ENCODE measurements around the gene YKT6.

YKT6 gene

DNA sequence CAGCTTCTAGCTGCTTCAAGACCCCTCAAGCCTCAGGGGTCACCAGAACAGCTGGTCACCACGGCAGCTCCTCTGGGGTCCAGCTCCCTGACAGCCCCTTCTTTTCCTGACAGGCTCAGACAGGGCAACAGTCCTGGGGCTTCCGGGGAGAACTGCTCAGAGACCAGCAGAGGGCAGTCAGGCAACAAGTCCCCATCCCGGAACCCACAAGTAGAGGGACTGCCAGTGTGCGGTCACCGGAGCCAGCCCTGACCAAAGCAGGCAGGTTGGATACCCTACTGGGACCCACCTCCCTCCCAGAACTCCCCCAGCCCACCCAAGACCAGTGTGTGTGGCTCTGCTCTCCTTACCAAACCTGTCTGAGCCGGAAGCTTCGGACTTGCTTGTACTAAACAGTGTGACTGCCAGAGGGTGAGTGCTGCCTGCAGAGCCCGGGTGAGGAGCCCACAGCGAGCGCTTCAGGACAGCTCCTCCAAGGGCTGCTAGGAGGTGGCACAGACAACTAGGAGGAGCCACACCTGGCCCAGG, 40.3 kb downstream of the YKT6 start:
- Histone ChIP-seq H3K27ac (no peak overlapping the region), H3K27me3 (ENCODE audit: control insufficient read depth, insufficient read depth, low read length) (no peaks in the 10 kb centered on the region), H3K9me3 (ENCODE audit: control insufficient read depth, low read length) (no peaks in the 10 kb centered on the region), H3K9ac (no peak overlapping the region), H3K4me3 (ENCODE audit: low read depth, low read length) (no peak overlapping the region), H2AFZ (peak overlapping the region; percentile 43), H3K36me3 (ENCODE audit: control insufficient read depth, insufficient read depth, low read length) (no peaks in the 10 kb centered on the region), H3K4me1 (no peaks in the 10 kb centered on the region), H3K4me2 (ENCODE audit: low read length) (peak overlapping the region; percentile 34), H3K79me2 (no peaks in the 10 kb centered on the region)
- TF ChIP-seq, protein P1, sequence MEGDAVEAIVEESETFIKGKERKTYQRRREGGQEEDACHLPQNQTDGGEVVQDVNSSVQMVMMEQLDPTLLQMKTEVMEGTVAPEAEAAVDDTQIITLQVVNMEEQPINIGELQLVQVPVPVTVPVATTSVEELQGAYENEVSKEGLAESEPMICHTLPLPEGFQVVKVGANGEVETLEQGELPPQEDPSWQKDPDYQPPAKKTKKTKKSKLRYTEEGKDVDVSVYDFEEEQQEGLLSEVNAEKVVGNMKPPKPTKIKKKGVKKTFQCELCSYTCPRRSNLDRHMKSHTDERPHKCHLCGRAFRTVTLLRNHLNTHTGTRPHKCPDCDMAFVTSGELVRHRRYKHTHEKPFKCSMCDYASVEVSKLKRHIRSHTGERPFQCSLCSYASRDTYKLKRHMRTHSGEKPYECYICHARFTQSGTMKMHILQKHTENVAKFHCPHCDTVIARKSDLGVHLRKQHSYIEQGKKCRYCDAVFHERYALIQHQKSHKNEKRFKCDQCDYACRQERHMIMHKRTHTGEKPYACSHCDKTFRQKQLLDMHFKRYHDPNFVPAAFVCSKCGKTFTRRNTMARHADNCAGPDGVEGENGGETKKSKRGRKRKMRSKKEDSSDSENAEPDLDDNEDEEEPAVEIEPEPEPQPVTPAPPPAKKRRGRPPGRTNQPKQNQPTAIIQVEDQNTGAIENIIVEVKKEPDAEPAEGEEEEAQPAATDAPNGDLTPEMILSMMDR (IDR thresholded peaks at IDR 0.05), result peak; percentile 53

DNA sequence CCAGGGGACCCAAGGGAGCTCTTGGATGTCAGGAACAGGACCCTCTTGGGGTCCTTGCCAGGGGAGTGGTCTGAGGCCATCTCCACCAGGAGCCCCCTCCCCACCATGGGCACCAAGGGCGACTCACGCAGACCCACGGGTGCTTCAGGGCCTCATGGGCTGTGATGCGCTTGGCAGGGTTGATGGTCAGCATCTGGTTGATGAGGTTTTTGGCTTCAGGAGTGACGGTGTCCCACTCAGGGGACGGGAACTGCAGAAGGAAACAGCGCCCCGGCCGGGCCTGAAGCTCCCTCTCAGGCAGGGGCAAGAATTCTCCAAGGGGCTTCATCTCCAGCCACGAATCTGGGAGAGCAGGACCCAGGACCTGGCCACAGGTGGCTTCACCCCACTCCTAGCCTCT, 41.3 kb downstream of the YKT6 start:
- H3K4me3 ChIP-seq (ENCODE audit: low read depth, low read length), result no peak overlapping the region
- no peak overlapping the region for H2AFZ ChIP-seq
- H3K4me1 ChIP-seq, result no peaks in the 10 kb centered on the region
- H3K27ac ChIP-seq, result no peak overlapping the region
- no peak overlapping the region for H3K9ac ChIP-seq
- H3K4me2 ChIP-seq (ENCODE audit: low read length), result no peak overlapping the region
- H3K9me3 ChIP-seq (ENCODE audit: control insufficient read depth, low read length), result no peaks in the 10 kb centered on the region
- no peaks in the 10 kb centered on the region for H3K36me3 ChIP-seq (ENCODE audit: control insufficient read depth, insufficient read depth, low read length)
- H3K27me3 ChIP-seq (ENCODE audit: control insufficient read depth, insufficient read depth, low read length), result no peaks in the 10 kb centered on the region
- no peaks in the 10 kb centered on the region for H3K79me2 ChIP-seq
- TF ChIP-seq, protein P1 (IDR thresholded peaks at IDR 0.05), result no peak

DNA sequence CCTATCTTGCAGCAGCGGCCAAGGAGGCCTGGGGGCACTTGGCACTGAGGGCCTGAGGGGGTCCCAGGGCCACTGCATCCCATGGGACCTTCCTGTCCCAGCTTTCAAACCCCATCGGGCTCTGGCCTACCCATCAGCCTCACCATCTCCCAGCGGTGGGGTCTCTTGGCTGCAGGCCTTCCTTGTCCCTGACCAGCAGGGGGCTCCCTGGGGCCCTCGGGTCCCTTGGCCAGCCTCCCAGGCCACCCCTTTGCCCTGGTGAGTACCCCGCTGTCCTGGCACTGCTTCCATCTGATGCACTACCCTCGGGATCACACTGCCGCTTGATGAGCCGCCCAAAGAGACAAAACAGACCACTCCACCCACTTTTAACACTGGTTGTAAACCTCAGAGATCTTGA, 43.5 kb downstream of the YKT6 start:
- Histone ChIP-seq H3K36me3 (ENCODE audit: control insufficient read depth, insufficient read depth, low read length) (no peaks in the 10 kb centered on the region), H3K9ac (no peak overlapping the region), H3K4me2 (ENCODE audit: low read length) (no peak overlapping the region), H3K79me2 (no peaks in the 10 kb centered on the region), H3K27ac (no peak overlapping the region), H2AFZ (no peak overlapping the region), H3K9me3 (ENCODE audit: control insufficient read depth, low read length) (no peaks in the 10 kb centered on the region), H3K4me3 (ENCODE audit: low read depth, low read length) (no peak overlapping the region), H3K4me1 (no peaks in the 10 kb centered on the region), H3K27me3 (ENCODE audit: control insufficient read depth, insufficient read depth, low read length) (no peaks in the 10 kb centered on the region)
- TF ChIP-seq, protein P1 (IDR thresholded peaks at IDR 0.05), result peak; percentile 55

DNA sequence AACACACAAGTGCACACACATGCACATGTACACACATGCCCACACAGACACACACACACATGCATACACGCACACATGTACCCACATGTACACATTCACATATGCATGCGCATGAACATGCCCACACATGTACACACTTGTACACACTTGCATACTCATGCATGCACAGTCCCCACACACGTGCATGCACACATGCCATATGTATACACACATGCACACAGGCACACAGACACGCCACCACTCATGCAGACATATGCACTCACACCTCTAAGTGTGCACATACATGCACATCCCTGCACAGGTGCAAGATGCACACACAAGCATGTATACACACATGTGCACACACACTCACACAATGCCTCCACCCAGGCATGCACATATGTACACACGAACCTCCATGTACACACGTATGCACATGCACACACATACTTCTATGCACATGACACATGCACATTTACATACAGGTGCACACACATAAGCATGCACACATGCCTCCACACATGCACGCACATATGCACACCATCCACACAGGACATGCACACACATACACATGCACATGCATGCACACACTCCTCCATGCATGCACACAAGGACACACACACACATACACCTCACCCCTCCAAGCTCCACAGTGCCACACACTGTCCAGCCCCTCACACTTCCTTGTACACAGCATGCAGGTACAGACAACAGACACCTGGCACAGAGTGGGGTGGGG, 45.8 kb downstream of the YKT6 start:
- Histone ChIP-seq H3K4me1 (no peaks in the 10 kb centered on the region), H3K79me2 (no peaks in the 10 kb centered on the region), H3K4me3 (ENCODE audit: low read depth, low read length) (no peak overlapping the region), H3K36me3 (ENCODE audit: control insufficient read depth, insufficient read depth, low read length) (no peaks in the 10 kb centered on the region), H3K9me3 (ENCODE audit: control insufficient read depth, low read length) (no peaks in the 10 kb centered on the region), H3K27me3 (ENCODE audit: control insufficient read depth, insufficient read depth, low read length) (no peaks in the 10 kb centered on the region), H3K4me2 (ENCODE audit: low read length) (no peak overlapping the region), H3K27ac (no peak overlapping the region), H2AFZ (no peak overlapping the region), H3K9ac (no peak overlapping the region)
- TF ChIP-seq, protein P1 (IDR thresholded peaks at IDR 0.05), result no peak
